BJ (cell line): ENCODE measurements around the gene SRSF4. TPM values are rescaled to one million over a fixed set of nuclear protein-coding genes. Genes with fewer than 3 reads are reported as not detected.

Experiments
- CTCF ChIA-PET: fragments of 350-600 bp; formaldehyde crosslinking; extraction: SDS; loops from one replicate; lab custom pipeline; 2021; ENCODE audit warnings: antibody characterized with exemption, inconsistent platforms; lab: Yijun Ruan, JAX
- POLR2A ChIA-PET: fragments of 300-600 bp; sonication (Branson Sonifier 250); formaldehyde crosslinking; extraction: SDS; loops from one replicate; lab custom pipeline; 2021; ENCODE audit warnings: antibody characterized with exemption; lab: Charles Lee
- DNase-seq: peaks from one replicate; pipeline ENCODE4 v3.0.0-alpha.2; 2011; ENCODE audit warnings: low read depth
- H3K27me3 ChIP-seq: 2 replicates; pipeline ENCODE4 v1.6.0; 2011; ENCODE audit warnings: low read length; ENCODE audit not compliant: control insufficient read depth, insufficient read depth
- H3K36me3 ChIP-seq: 2 replicates; pipeline ENCODE4 v1.5.1; 2011; ENCODE audit warnings: low read length; ENCODE audit not compliant: control insufficient read depth, insufficient read depth
- H3K4me3 ChIP-seq: 2 replicates; pipeline ENCODE4 v1.5.1; 2011; ENCODE audit warnings: low read depth, mild to moderate bottlenecking, control low read depth, low read length
- polyA plus RNA-seq: library from polyadenylated mRNA; depleted of rRNA; stranded (reverse); fragments of >200 nt; gene quantifications from 2 replicates; pipeline ENCODE4 v1.2.3, GENCODE V29; 2011
- TF ChIP-seq, protein P1 (sequence below): IDR thresholded peaks from 2 replicates; pipeline ENCODE4 v1.5.1; 2011; ENCODE audit warnings: low read depth, mild to moderate bottlenecking, control low read depth, inconsistent platforms, low read length, moderate library complexity; ENCODE audit not compliant: insufficient read depth

SRSF4 gene
- polyA plus RNA-seq, 1 experiment, result 19.6 TPM

- TF ChIP-seq, protein P1, sequence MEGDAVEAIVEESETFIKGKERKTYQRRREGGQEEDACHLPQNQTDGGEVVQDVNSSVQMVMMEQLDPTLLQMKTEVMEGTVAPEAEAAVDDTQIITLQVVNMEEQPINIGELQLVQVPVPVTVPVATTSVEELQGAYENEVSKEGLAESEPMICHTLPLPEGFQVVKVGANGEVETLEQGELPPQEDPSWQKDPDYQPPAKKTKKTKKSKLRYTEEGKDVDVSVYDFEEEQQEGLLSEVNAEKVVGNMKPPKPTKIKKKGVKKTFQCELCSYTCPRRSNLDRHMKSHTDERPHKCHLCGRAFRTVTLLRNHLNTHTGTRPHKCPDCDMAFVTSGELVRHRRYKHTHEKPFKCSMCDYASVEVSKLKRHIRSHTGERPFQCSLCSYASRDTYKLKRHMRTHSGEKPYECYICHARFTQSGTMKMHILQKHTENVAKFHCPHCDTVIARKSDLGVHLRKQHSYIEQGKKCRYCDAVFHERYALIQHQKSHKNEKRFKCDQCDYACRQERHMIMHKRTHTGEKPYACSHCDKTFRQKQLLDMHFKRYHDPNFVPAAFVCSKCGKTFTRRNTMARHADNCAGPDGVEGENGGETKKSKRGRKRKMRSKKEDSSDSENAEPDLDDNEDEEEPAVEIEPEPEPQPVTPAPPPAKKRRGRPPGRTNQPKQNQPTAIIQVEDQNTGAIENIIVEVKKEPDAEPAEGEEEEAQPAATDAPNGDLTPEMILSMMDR, result no peak
- CTCF ChIA-PET, result interaction anchor here (1.4 kb wide), 1 partner anchor 249 kb away, joined by 3 read pairs; no protein-coding TSS in a partner anchor
These were observed 55.9 kb downstream of the SRSF4 start for GRCh38 chr1:29125788-29126187.

DNA sequence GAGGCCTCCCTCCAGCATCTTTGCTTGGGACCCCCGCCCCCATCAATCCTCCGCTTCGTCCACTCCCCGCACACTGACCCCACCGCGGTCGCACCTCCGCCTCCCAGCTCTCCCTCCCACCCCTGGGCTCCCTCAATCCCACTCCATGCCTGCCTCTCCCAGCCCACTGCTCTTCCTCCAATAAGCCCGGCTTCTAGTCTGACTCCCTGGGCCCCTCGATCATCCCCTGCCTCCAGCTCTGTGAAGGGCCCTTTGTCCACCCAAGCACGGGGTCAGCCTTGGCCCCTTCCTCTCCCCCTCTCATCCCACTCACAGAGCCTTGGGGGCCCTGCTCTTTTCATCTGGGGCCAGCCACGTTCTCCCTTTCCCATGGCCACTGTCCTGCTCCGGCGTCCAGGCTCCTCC lies 56.5 kb downstream of the SRSF4 start:
- CTCF ChIA-PET, result interaction anchor here (1.0 to 2.8 kb wide), 6 partner anchors 9 to 248 kb away, joined by 3 to 16 read pairs (median 4); no protein-coding TSS in a partner anchor
- Histone ChIP-seq H3K27me3 (0 out of 2 replicates have a peak, but pooled peaks cover 2% of the 10 kb centered on the region), H3K36me3 (peaks cover 7% of the 10 kb centered on the region), H3K4me3 (peak overlapping the region; percentile 79)
- POLR2A ChIA-PET, result interaction anchor here (1.0 kb wide), 1 partner anchor 56 kb away, joined by 3 read pairs; no protein-coding TSS in a partner anchor
- TF ChIP-seq, protein P1, result no peak
- DNase-seq, result no peak

More at GRCh38 chr1:29125788-29126187, 55.9 kb downstream of the SRSF4 start:
- no peak for DNase-seq
- Histone ChIP-seq H3K36me3 (peaks cover 3% of the 10 kb centered on the region), H3K4me3 (no peak overlapping the region), H3K27me3 (0 out of 2 replicates have a peak, but pooled peaks cover 2% of the 10 kb centered on the region)
- POLR2A ChIA-PET, result no interaction called here

DNA sequence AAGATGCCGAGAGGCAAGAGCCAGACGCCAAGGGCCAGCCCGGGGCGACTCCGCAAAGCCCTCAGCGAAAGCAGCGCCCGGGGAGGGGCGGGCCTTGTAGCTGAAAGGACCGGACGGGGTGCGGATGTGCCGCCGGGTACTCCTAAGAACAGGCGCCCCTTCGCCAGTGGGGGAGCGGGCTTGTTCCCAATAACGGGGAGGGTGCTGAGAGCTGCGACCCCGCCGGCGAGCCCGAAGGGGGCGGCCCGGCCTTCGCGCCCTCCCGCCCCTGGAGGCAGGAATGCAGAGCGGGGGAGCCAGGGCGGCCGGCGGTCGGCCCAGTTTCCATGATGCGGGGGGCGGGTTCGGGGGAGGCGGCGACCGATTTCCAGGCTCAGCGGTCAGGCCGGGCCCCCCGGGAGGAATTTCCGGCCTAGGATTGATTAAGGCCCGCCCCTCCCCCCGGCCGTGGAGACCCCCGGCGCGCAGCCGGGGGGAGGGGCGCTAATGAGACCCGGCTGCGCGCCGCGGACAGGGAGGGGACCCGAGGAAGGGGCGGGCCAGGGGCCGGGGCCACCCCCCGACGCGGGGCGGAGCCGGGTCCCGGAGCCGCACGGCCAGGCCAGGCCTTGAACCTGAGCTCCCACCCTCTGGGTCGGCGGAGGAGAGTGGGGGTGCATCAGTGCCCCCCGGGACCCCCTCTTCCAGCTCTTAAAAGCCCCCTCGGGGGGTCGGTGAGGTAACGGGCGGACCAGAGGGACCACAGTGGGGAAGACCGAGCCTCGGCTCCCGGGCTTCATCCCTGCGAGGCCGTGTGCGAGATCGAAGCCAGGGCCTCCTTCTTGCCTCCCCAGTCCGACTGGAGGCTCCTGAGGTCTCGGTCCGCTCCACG lies 57.1 kb downstream of the SRSF4 start:
- ChIA-PET CTCF (interaction anchor here (0.7 to 2.8 kb wide), 9 partner anchors 10 to 247 kb away, joined by 3 to 16 read pairs (median 4); no protein-coding TSS in a partner anchor), POLR2A (interaction anchor here (0.5 to 1.0 kb wide), 2 partner anchors 56 to 1977 kb away, joined by 3 to 4 read pairs; no protein-coding TSS in a partner anchor)
- Histone ChIP-seq H3K36me3 (peaks cover 7% of the 10 kb centered on the region), H3K27me3 (0 out of 2 replicates have a peak, but pooled peaks cover 2% of the 10 kb centered on the region), H3K4me3 (peak overlapping the region; percentile 79)
- TF ChIP-seq, protein P1, result peak; percentile 69
- DNase-seq, result no peak

DNA sequence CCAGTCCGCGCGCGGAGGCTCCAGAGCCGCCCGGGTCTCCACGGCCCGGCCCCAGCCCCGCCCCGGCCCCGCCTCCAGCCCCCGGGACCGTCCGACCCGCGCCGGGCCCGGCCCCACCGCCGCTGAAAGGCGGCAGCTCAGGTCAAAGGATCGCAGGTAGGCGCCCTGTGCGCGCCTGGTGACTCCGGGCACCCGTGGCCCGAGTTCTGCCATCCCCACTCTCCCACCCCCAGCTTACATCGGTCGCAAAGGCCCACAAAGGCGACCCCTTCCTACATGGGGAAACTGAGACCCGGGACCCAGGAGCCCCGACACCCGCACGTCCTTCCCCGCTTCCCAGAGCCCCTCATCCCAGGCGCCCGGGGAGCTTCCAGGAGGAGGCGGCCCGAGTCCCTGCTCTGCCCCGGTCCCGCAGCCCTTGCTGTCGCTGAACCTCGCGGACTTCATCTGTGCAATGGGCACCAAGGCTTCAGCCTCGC lies 57.8 kb downstream of the SRSF4 start, which contains the start of gene TMEM200B:
Gene TMEM200B, minus strand, starts transcription at position 17 of the 479 bp plus-strand sequence. CDS start 2,075 bp downstream, outside the sequence.
- peak within 1 kb of the TSS; percentile 79 for H3K4me3 ChIP-seq
- ChIA-PET POLR2A (interaction anchor here (0.5 kb wide), 1 partner anchor 151 kb away, joined by 4 read pairs; no protein-coding TSS in a partner anchor), CTCF (interaction anchor here (0.6 to 2.8 kb wide), 7 partner anchors 17 to 90 kb away, joined by 3 to 16 read pairs (median 4); no protein-coding TSS in a partner anchor)
- peaks cover 7% of the 10 kb centered on the region for H3K36me3 ChIP-seq
- 0 out of 2 replicates have a peak, but pooled peaks cover 2% of the 10 kb centered on the region for H3K27me3 ChIP-seq
- TF ChIP-seq, protein P1, result no peak
- no peak for DNase-seq
